Mesodermal cell (in vitro differentiated cells): ENCODE data around the gene LNPEP.
"Not testable (repeated sequence)": the region's sequence is repeated elsewhere in the genome, so short reads cannot be mapped to it uniquely, and the experiment has no call there.

Experiments
- H3K27ac ChIP-seq: 2 replicates; pipeline ENCODE4 v1.7.0; 2013; ENCODE audit warnings: mild to moderate bottlenecking, low read depth, low read length, moderate library complexity; ENCODE audit not compliant: severe bottlenecking
- H3K36me3 ChIP-seq: 2 replicates; pipeline ENCODE4 v1.7.1; 2013; ENCODE audit warnings: mild to moderate bottlenecking, low read length, moderate library complexity; ENCODE audit not compliant: control insufficient read depth, insufficient read depth
- H3K4me1 ChIP-seq: one replicate; pipeline ENCODE4 v1.7.1; 2013; ENCODE audit warnings: mild to moderate bottlenecking, low read length; ENCODE audit not compliant: insufficient read depth, control insufficient read depth, poor library complexity, severe bottlenecking
- H3K4me3 ChIP-seq: 2 replicates; pipeline ENCODE4 v1.7.0; 2013; ENCODE audit warnings: low read length, control low read depth, mild to moderate bottlenecking; ENCODE audit not compliant: insufficient read depth, poor library complexity, severe bottlenecking; ENCODE audit errors: extremely low read depth
- H3K9me3 ChIP-seq: 2 replicates; pipeline ENCODE4 v1.7.1; 2013; ENCODE audit warnings: mild to moderate bottlenecking, low read length, moderate library complexity; ENCODE audit not compliant: control insufficient read depth
- WGBS, 2 experiments: methylation state at CpG; one replicate each; pipeline ENCODE4 v1.1.5; 2013; ENCODE audit warnings: missing lambda C conversion rate in 2 of 2; ENCODE audit not compliant: insufficient coverage in 2 of 2; 5-methylcytosine and 5-hydroxymethylcytosine counted together

LNPEP gene

GRCh38 chr5:97073420-97073819 lies 137.5 kb downstream of the LNPEP start:
- Histone ChIP-seq H3K4me1 (no peaks in the 10 kb centered on the region), H3K4me3 (no peak overlapping the region), H3K36me3 (no peaks in the 10 kb centered on the region), H3K27ac (no peak overlapping the region), H3K9me3 (no peaks in the 10 kb centered on the region)
- 100% methylated on average over 3 of the region's 3 CpGs for WGBS, 2 experiments

DNA sequence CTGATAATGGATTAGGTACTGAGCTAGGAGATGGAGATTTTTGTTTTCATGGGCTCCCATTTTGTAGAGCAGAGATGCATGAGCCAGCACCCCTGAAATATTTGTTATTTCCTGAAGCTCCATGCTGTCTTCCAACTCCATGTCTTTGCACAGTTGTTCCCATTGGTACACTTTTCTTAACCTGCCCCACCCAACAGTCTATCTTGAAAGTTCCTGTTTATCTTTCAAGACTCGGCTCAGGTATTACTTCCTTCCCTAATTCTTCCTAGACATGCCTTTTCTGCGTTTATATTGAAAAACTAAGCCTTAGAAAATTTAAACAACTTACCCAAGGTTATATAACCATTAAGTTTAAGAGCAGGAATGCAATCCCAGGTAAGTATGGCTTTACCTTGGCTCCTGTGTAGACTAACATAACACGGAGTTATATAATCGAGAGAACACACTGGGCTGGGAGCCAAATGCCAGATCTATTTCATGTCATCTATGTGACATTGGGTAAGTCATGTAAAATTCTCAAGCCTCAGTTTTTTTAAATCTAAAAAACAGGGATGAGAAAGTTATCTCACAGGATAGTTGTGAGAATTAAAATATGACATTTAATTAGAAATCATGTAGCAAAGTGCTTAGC lies 139.1 kb downstream of the LNPEP start:
- 94% methylated on average over 2 of the region's 4 CpGs for WGBS, 2 experiments
- Histone ChIP-seq H3K27ac (no peak overlapping the region), H3K36me3 (no peaks in the 10 kb centered on the region), H3K4me3 (no peak overlapping the region), H3K9me3 (no peaks in the 10 kb centered on the region), H3K4me1 (no peaks in the 10 kb centered on the region)

DNA sequence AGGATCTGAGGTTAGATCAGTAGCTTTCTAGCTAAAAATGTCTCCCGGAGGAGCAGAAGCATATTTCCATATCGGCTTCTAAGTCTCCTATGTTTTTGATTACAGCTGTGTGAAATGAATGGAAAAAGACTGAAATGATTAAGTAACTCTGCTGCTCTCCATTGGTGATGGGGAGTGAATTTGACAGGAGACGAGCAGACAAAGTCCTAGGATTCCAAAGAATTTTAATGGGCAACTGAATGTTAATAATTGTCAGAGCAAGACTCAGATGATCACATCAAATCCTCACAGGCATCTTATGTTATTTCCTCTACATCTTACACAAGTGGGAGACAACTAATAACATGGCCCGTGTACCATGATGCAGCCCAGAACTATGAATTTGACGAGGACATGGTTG lies 139.8 kb downstream of the LNPEP start:
- Histone ChIP-seq H3K36me3 (no peaks in the 10 kb centered on the region), H3K27ac (no peak overlapping the region), H3K4me1 (no peaks in the 10 kb centered on the region), H3K9me3 (no peaks in the 10 kb centered on the region), H3K4me3 (no peak overlapping the region)
- WGBS, 2 experiments: 91 to 97% methylated on average over 3 of the region's 5 CpGs

DNA sequence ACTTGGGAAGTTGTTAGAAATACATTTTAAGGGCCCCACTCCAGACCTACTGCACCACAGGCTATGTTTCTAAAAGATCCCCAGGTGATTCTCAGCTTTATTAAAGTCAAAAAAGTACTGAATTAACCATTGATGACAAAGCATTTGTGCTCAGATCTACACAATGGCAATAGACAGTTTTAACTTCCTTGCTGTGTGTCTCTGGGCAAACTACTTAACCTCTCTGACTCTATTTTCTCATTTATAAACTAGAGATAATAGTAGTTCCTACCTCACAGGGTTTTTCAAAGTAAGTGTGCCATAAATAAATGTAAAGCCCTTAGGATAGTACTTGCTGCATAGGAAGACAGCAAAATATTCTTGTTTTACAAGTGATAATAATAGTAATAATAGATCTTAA lies 140.2 kb downstream of the LNPEP start:
- H3K36me3 ChIP-seq: no peaks in the 10 kb centered on the region

GRCh38 chr5:97077246-97077645 lies 141.4 kb downstream of the LNPEP start:
- H3K27ac ChIP-seq: no peak overlapping the region
- no peak overlapping the region for H3K4me3 ChIP-seq
- H3K4me1 ChIP-seq: no peaks in the 10 kb centered on the region
- WGBS, 2 experiments: 85 to 90% methylated on average over 2 of the region's 4 CpGs
- no peaks in the 10 kb centered on the region for H3K36me3 ChIP-seq
- H3K9me3 ChIP-seq: no peaks in the 10 kb centered on the region

More for the DNA sequence above, 140.2 kb downstream of the LNPEP start:
- no peak overlapping the region for H3K4me3 ChIP-seq
- no peak overlapping the region for H3K27ac ChIP-seq
- H3K9me3 ChIP-seq: no peaks in the 10 kb centered on the region
- no peaks in the 10 kb centered on the region for H3K4me1 ChIP-seq

DNA sequence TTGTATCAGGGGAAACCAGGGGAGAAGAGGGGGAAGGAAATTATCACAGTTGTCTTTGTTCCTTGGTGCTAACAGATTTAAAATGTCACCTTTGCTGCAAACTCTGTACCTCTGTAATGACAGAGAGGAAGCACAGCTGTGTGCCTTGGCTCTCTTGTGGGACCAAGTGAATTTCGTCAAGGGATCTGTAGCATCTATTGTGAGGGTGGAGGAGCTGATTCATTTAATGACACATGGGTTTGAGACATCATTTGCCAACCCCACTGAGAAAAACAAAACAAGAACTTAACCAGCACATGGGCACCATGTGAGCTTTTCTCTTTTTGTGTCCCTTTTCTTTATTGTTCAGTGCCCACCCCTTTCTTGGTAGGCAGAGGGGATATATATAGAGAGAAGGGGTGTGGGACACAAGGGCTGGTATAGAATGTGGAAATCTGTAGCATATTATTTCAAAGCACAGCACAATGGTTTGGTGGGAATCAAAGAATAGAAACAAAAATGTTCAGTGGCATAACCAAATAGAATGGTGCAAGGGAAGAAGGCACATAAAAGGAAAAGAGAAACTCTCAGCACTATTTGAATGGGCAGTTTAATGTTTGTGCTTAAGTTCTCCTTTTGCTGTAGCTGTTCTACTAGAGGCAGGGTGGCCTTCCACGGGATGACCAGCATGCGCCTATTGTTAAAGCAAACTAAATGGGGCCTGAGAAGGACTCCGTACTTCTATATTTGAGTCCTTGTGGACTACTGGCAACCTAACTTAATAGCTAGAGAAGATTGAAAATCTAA lies 143.3 kb downstream of the LNPEP start:
- Histone ChIP-seq H3K9me3 (no peaks in the 10 kb centered on the region), H3K4me1 (no peaks in the 10 kb centered on the region), H3K27ac (no peak overlapping the region), H3K4me3 (no peak overlapping the region), H3K36me3 (no peaks in the 10 kb centered on the region)
- 97% methylated on average over 4 of the region's 4 CpGs; no CpG with 5 or more reads in 1 of the 2 experiments for WGBS, 2 experiments

- not testable (repeated sequence) for H3K4me1 ChIP-seq, H3K4me3 ChIP-seq, H3K27ac ChIP-seq, H3K9me3 ChIP-seq, H3K36me3 ChIP-seq
- WGBS, 2 experiments: 95% methylated on average over 16 to 18 of the region's 21 CpGs
Measured at GRCh38 chr5:97084782-97085458, 149.0 kb downstream of the LNPEP start.

GRCh38 chr5:97085459-97086181 lies 149.7 kb downstream of the LNPEP start:
- Histone ChIP-seq H3K4me3 (no peak overlapping the region), H3K9me3 (peaks cover 6% of the 10 kb centered on the region), H3K4me1 (no peaks in the 10 kb centered on the region), H3K27ac (no peak overlapping the region), H3K36me3 (no peaks in the 10 kb centered on the region)
- 98 to 100% methylated on average over 1 to 14 of the region's 22 CpGs for WGBS, 2 experiments
